HEK293 (cell line): Measurements from ENCODE around the gene CENPI.
"Not testable (repeated sequence)": the region's sequence is repeated elsewhere in the genome, so short reads cannot be mapped to it uniquely, and the experiment has no call there.

Experiments
- CTCF ChIA-PET: fragments of 350-600 bp; formaldehyde crosslinking; extraction: SDS; loops from one replicate; lab custom pipeline; 2021; ENCODE audit warnings: antibody characterized with exemption; lab: Yijun Ruan, JAX
- POLR2A ChIA-PET: fragments of 300-600 bp; formaldehyde crosslinking; extraction: SDS; loops from one replicate; lab custom pipeline; 2020; ENCODE audit warnings: antibody characterized with exemption, inconsistent platforms; lab: Yijun Ruan, JAX
- H3K27ac ChIP-seq: fragments of 200-500 bp; sonication (Bioruptor generic); 2 replicates; pipeline ENCODE4 v1.5.1; 2014; ENCODE audit warnings: low read depth, low read length, control low read depth, inconsistent platforms; ENCODE audit errors: extremely low read depth
- H3K36me3 ChIP-seq, 2 experiments: fragments of 200-500 bp in 1 of 2; sonication (Bioruptor generic) in 1 of 2; 1 replicate in 1 of 2; 2 replicates in 1 of 2; pipeline ENCODE4 v1.5.1; 2014 to 2017; ENCODE audit warnings: inconsistent platforms in 2 of 2, low read length in 2 of 2; ENCODE audit not compliant: control insufficient read depth in 2 of 2, insufficient read depth in 1 of 2
- H3K4me1 ChIP-seq: fragments of 200-500 bp; sonication (Bioruptor generic); 2 replicates; pipeline ENCODE4 v1.5.1; 2014; ENCODE audit warnings: mild to moderate bottlenecking, low read length, inconsistent platforms; ENCODE audit not compliant: control insufficient read depth, insufficient read depth
- H3K4me3 ChIP-seq: 2 replicates; pipeline ENCODE4 v1.5.1; 2011; ENCODE audit warnings: low read depth, mild to moderate bottlenecking, control low read depth, low read length, moderate library complexity
- H3K9me3 ChIP-seq: fragments of 200-500 bp; sonication (Bioruptor generic); 2 replicates; pipeline ENCODE4 v1.5.1; 2014; ENCODE audit warnings: low read depth, low read length, inconsistent platforms; ENCODE audit not compliant: control insufficient read depth, insufficient read depth
- HOXA7 ChIP-seq: sonication (generic); formaldehyde crosslinking; IDR thresholded peaks from 2 replicates; pipeline ENCODE4 v1.8.1; 2022; ENCODE audit warnings: missing genetic modification reagents, borderline replicate concordance
- SCRT2 ChIP-seq: fragments of 450-650 bp; formaldehyde crosslinking; IDR thresholded peaks from 2 replicates; pipeline ENCODE4 v1.5.1; 2016; ENCODE audit warnings: missing biosample characterization, missing genetic modification characterization
- ZFP37 ChIP-seq: fragments of 450-650 bp; formaldehyde crosslinking; IDR thresholded peaks from 2 replicates; pipeline ENCODE4 v1.5.1; 2016; ENCODE audit warnings: missing biosample characterization, missing genetic modification characterization
- ZNF174 ChIP-seq: fragments of 450-650 bp; formaldehyde crosslinking; IDR thresholded peaks from 2 replicates; pipeline ENCODE4 v1.5.0; 2017; ENCODE audit warnings: missing biosample characterization, mild to moderate bottlenecking, missing genetic modification characterization
- ZNF211 ChIP-seq: fragments of 450-650 bp; formaldehyde crosslinking; IDR thresholded peaks from 2 replicates; pipeline ENCODE4 v1.5.1; 2016; ENCODE audit warnings: low read depth, missing biosample characterization, missing genetic modification characterization
- ZNF214 ChIP-seq: fragments of 450-650 bp; formaldehyde crosslinking; IDR thresholded peaks from 2 replicates; pipeline ENCODE4 v1.5.1; 2017; ENCODE audit warnings: missing biosample characterization, mild to moderate bottlenecking, missing genetic modification characterization, borderline replicate concordance
- ZNF280D ChIP-seq: fragments of 450-650 bp; formaldehyde crosslinking; IDR thresholded peaks from 2 replicates; pipeline ENCODE4 v1.5.1; 2016; ENCODE audit warnings: missing biosample characterization, missing genetic modification characterization
- ZNF302 ChIP-seq: fragments of 450-650 bp; formaldehyde crosslinking; IDR thresholded peaks from 2 replicates; pipeline ENCODE4 v1.5.1; 2016; ENCODE audit warnings: missing biosample characterization, missing genetic modification characterization, low read depth
- ZNF354C ChIP-seq: fragments of 450-650 bp; formaldehyde crosslinking; IDR thresholded peaks from 2 replicates; pipeline ENCODE4 v1.5.1; 2016; ENCODE audit warnings: missing biosample characterization, missing genetic modification characterization, low read depth, borderline replicate concordance
- ZNF391 ChIP-seq: fragments of 450-650 bp; formaldehyde crosslinking; IDR thresholded peaks from 2 replicates; pipeline ENCODE4 v1.5.1; 2016; ENCODE audit warnings: low read depth, missing biosample characterization, missing genetic modification characterization, borderline replicate concordance
- ZNF518A ChIP-seq: fragments of 450-650 bp; formaldehyde crosslinking; conservative IDR thresholded peaks from 2 replicates; pipeline ENCODE4 v1.5.1; 2016; ENCODE audit warnings: low read depth, missing biosample characterization, missing genetic modification characterization
- ZNF621 ChIP-seq: fragments of 450-650 bp; formaldehyde crosslinking; IDR thresholded peaks from 2 replicates; pipeline ENCODE4 v1.5.1; 2017; ENCODE audit warnings: missing biosample characterization, missing genetic modification characterization
- ZNF654 ChIP-seq: fragments of 450-650 bp; formaldehyde crosslinking; IDR thresholded peaks from 2 replicates; pipeline ENCODE4 v1.5.1; 2016; ENCODE audit warnings: low read depth, missing biosample characterization, missing genetic modification characterization
- ZNF670 ChIP-seq: fragments of 450-650 bp; formaldehyde crosslinking; IDR thresholded peaks from 2 replicates; pipeline ENCODE4 v1.5.1; 2016; ENCODE audit warnings: missing biosample characterization, missing genetic modification characterization, low read depth
- ZNF692 ChIP-seq: fragments of 450-650 bp; formaldehyde crosslinking; IDR thresholded peaks from 2 replicates; pipeline ENCODE4 v1.5.1; 2016; ENCODE audit warnings: missing biosample characterization, missing genetic modification characterization
- ZNF843 ChIP-seq: fragments of 450-650 bp; formaldehyde crosslinking; IDR thresholded peaks from 2 replicates; pipeline ENCODE4 v1.5.1; 2016; ENCODE audit warnings: missing biosample characterization, missing genetic modification characterization
- ZSCAN30 ChIP-seq: fragments of 450-650 bp; IDR thresholded peaks from 2 replicates; pipeline ENCODE4 v1.5.1; 2018; ENCODE audit warnings: missing biosample characterization, mild to moderate bottlenecking, missing genetic modification characterization, moderate library complexity

Gene CENPI

GRCh38 chrX:101056551-101056950 is 41.5 kb upstream of the CENPI start:
- H3K4me1 ChIP-seq, H3K36me3 ChIP-seq, H3K9me3 ChIP-seq, CTCF ChIA-PET, H3K4me3 ChIP-seq, H3K27ac ChIP-seq: not testable (repeated sequence)
- POLR2A ChIA-PET: interaction anchor here (0.6 kb wide), 1 partner anchor 36 kb away, joined by 3 read pairs; no protein-coding TSS in a partner anchor

GRCh38 chrX:101057093-101057714 is 40.8 kb upstream of the CENPI start:
- no peak overlapping the region for H3K27ac ChIP-seq
- H3K36me3 ChIP-seq: no peaks in the 10 kb centered on the region
- ChIA-PET CTCF (interaction anchor here (0.6 kb wide), 1 partner anchor 147 kb away, joined by 3 read pairs; no protein-coding TSS in a partner anchor), POLR2A (no interaction called here)
- no peaks in the 10 kb centered on the region for H3K4me1 ChIP-seq
- H3K4me3 ChIP-seq: no peak overlapping the region
- no peak for TF ChIP-seq ZNF621 (tag by site-specific recombination)
- TF ChIP-seq SCRT2 (tag by site-specific recombination): no peak
- TF ChIP-seq ZNF391 (tag by site-specific recombination): no peak
- no peak for TF ChIP-seq ZNF302 (tag by site-specific recombination)
- no peak for TF ChIP-seq ZNF214
- no peak for TF ChIP-seq ZNF211 (tag by site-specific recombination)
- no peak for TF ChIP-seq ZSCAN30
- no peak for TF ChIP-seq ZNF280D (tag by site-specific recombination)
- TF ChIP-seq ZNF354C (tag by site-specific recombination): no peak
- TF ChIP-seq ZNF692: no peak
- no peak for TF ChIP-seq ZNF518A (tag by site-specific recombination)
- TF ChIP-seq ZNF174: no peak
- TF ChIP-seq ZNF670 (tag by site-specific recombination): no peak
- no peak for TF ChIP-seq ZFP37 (tag by site-specific recombination)
- no peak for TF ChIP-seq ZNF843 (tag by site-specific recombination)
- TF ChIP-seq HOXA7 (CRISPR knock-in tag): no peak
- TF ChIP-seq ZNF654 (tag by site-specific recombination): no peak
- H3K9me3 ChIP-seq: no peaks in the 10 kb centered on the region; the same call in 1 of the 2 replicates
